Esophagus muscularis mucosa (tissue), 4 donors: ENCODE measurements around the gene FBXL5. TPM values are rescaled to one million over a fixed set of nuclear protein-coding genes. Genes with fewer than 3 reads are reported as not detected.

Experiments
- DNase-seq: peaks from one replicate; pipeline ENCODE4 v3.0.0-alpha.2; 2017; ENCODE audit errors: extremely low spot score
- H3K27ac ChIP-seq, 4 donors: fragments of 200-600 bp; sonication (generic); replicated peaks in 1 of 4; 1 replicate in 3 of 4; 2 replicates in 1 of 4; pipeline ENCODE4 v1.5.1; 2016 to 2019; ENCODE audit warnings: mild to moderate bottlenecking in 1 of 4
- H3K27me3 ChIP-seq, 4 donors: fragments of 200-600 bp; sonication (generic); one replicate each; pipeline versions ENCODE4 v1.5.1 to v1.6.0; 2016 to 2019
- H3K36me3 ChIP-seq, 4 donors: fragments of 200-600 bp; sonication (generic); one replicate each; pipeline ENCODE4 v1.5.1; 2016 to 2019
- H3K4me1 ChIP-seq, 4 donors: fragments of 200-600 bp; sonication (generic); one replicate each; pipeline ENCODE4 v1.5.1; 2016 to 2019
- H3K4me3 ChIP-seq, 4 donors: fragments of 200-600 bp; sonication (generic); 1 replicate in 2 of 4; 2 replicates in 2 of 4; pipeline ENCODE4 v1.5.1; 2016 to 2019; ENCODE audit warnings: mild to moderate bottlenecking in 4 of 4, moderate library complexity in 1 of 4
- H3K9me3 ChIP-seq, 4 donors: fragments of 200-600 bp; sonication (generic); 1 replicate in 3 of 4; 2 replicates in 1 of 4; pipeline ENCODE4 v1.5.1; 2016 to 2019
- EP300 ChIP-seq: sonication (generic); formaldehyde crosslinking; IDR thresholded peaks from one replicate; pipeline ENCODE4 v1.6.1; 2017; ENCODE audit warnings: antibody characterized with exemption
- POLR2A ChIP-seq: fragments of 450-650 bp; IDR thresholded peaks from one replicate; pipeline ENCODE4 v1.6.1; 2017; ENCODE audit warnings: antibody characterized with exemption, moderate library complexity, mild to moderate bottlenecking, low read depth
- POLR2AphosphoS5 ChIP-seq, 2 donors: sonication (generic); formaldehyde crosslinking; IDR thresholded peaks; one replicate each; pipeline ENCODE4 v1.6.1; 2017; ENCODE audit warnings: antibody characterized with exemption in 2 of 2
- WGBS: methylation state at CpG from one replicate; pipeline ENCODE4 v1.1.5; 2018; 5-methylcytosine and 5-hydroxymethylcytosine counted together
- intact Hi-C: fragments of 100-400 bp; cut with DNase I; formaldehyde crosslinking; loops from one replicate; pipeline ENCODE4 v1.15.1; 2023
- total RNA-seq, 4 donors: library from RNA; depleted of rRNA; stranded (reverse); fragments of >200 nt; gene quantifications; one replicate each; pipeline versions ENCODE4 v1.1.0 to v1.2.1, GENCODE V29; 2016
- TF ChIP-seq, protein P1 (sequence below), 3 experiments: fragments of 200-600 bp in 2 of 3; fragments of 450-650 bp in 1 of 3; sonication (generic) in 2 of 3; IDR thresholded peaks; one replicate each; pipeline ENCODE4 v1.5.1; 2017 to 2019; ENCODE audit warnings: antibody characterized with exemption in 3 of 3, mild to moderate bottlenecking in 2 of 3, moderate library complexity in 1 of 3

FBXL5 gene, protein sequence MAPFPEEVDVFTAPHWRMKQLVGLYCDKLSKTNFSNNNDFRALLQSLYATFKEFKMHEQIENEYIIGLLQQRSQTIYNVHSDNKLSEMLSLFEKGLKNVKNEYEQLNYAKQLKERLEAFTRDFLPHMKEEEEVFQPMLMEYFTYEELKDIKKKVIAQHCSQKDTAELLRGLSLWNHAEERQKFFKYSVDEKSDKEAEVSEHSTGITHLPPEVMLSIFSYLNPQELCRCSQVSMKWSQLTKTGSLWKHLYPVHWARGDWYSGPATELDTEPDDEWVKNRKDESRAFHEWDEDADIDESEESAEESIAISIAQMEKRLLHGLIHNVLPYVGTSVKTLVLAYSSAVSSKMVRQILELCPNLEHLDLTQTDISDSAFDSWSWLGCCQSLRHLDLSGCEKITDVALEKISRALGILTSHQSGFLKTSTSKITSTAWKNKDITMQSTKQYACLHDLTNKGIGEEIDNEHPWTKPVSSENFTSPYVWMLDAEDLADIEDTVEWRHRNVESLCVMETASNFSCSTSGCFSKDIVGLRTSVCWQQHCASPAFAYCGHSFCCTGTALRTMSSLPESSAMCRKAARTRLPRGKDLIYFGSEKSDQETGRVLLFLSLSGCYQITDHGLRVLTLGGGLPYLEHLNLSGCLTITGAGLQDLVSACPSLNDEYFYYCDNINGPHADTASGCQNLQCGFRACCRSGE
- total RNA-seq, result 100 to 1,000 TPM in 3 of 4 donors, 10 to 100 TPM in 1; 67.8 to 141 (median 140) TPM

DNA sequence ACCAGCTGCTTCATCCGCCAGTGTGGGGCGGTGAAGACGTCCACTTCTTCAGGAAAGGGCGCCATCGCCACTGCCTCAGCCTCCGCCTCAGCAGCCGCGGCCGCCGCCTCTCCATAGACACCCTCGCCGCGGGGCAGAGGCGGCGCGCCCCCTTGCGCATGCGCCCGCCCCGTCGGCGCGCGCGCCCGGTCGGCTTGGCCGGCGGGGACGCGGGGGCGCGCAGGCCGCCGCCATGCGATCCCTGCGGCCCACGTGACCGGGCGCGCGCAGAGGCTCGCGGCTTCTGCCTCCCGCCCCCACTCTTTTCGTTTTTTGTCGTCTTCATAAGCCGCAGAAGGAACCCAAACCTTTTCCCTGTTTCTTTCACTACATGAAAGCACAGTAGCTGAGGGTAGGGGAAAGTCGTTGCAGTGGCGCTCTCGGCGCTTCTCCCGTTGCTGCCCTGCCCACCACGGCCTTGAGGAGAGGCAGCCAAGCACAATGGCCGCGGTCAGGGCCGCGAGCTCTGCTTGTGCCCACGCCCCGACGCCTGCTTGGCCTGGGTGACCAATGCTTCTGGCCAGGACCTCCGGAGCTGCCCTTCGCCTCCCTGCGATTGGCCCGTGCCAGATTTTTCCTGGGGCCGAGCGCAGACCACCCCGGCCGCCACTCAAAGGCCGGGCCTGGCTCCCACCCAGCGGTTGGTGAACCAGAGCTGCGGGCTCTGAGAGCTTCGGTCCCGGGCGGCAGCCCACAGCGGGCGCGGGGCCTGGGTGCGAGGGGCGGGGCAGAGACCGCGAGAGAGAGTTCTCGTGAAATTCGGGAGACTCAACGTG lies at the start of gene FBXL5:
Gene FBXL5 (minus strand): TSS at position 135 of the 815 bp plus-strand sequence. CDS start 70 bp downstream, at position 65.
- intact Hi-C loops, result loop anchor here (10.0 kb wide), 1 partner anchor 651 kb away; the partner anchor contains the start of gene CPEB2
- peak; percentile 93 for DNase-seq
- H3K9me3 ChIP-seq, result no peaks in the 10 kb centered on the region
- 5% methylated on average over 67 of the region's 85 CpGs for WGBS
- peak within 1 kb of the TSS; percentile 95 to 99 (median 98) for H3K27ac ChIP-seq
- no peaks in the 10 kb centered on the region for H3K27me3 ChIP-seq
- peaks cover 35 to 47% (median 46%) of the 10 kb centered on the region in 4 donors for H3K4me1 ChIP-seq
- H3K4me3 ChIP-seq, result peak within 1 kb of the TSS; percentile 77 to 89 (median 88)
- H3K36me3 ChIP-seq, result no peaks in the 10 kb centered on the region
- TF ChIP-seq, protein P1, sequence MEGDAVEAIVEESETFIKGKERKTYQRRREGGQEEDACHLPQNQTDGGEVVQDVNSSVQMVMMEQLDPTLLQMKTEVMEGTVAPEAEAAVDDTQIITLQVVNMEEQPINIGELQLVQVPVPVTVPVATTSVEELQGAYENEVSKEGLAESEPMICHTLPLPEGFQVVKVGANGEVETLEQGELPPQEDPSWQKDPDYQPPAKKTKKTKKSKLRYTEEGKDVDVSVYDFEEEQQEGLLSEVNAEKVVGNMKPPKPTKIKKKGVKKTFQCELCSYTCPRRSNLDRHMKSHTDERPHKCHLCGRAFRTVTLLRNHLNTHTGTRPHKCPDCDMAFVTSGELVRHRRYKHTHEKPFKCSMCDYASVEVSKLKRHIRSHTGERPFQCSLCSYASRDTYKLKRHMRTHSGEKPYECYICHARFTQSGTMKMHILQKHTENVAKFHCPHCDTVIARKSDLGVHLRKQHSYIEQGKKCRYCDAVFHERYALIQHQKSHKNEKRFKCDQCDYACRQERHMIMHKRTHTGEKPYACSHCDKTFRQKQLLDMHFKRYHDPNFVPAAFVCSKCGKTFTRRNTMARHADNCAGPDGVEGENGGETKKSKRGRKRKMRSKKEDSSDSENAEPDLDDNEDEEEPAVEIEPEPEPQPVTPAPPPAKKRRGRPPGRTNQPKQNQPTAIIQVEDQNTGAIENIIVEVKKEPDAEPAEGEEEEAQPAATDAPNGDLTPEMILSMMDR (IDR thresholded peaks at IDR 0.05), result no peak
- peak; percentile 74 to 95 for TF ChIP-seq POLR2AphosphoS5 (IDR thresholded peaks at IDR 0.05)
- no peak for TF ChIP-seq EP300
- TF ChIP-seq POLR2A, result no peak

DNA sequence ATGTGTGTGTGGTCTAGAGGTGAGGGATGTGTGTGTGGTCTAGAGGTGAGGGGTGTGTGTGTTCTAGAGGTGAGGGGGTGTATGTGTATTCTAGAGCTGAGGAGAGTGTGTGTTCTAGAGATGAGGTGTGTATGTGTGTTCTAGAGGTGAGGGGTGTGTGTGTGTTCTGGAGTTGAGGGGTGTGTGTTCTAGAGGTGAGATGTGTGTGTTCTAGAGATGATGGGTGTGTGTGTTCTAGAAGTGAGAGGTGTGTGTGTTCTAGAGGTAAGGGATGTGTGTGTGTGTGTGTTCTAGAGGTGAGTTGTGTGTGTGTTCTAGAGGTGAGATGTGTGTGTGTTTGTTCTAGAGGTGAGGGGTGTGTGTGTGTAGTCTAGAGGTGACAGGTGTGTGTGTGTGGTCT lies 49.0 kb upstream of the FBXL5 start:
- no peaks in the 10 kb centered on the region for H3K36me3 ChIP-seq
- intact Hi-C loops, result no loop called here
- no peak for TF ChIP-seq POLR2A
- no peak for TF ChIP-seq POLR2AphosphoS5 (IDR thresholded peaks at IDR 0.05)
- TF ChIP-seq EP300, result no peak
- H3K27me3 ChIP-seq, result no peaks in the 10 kb centered on the region
- no peak overlapping the region for H3K27ac ChIP-seq
- H3K4me3 ChIP-seq, result no peak overlapping the region
- no peak for DNase-seq
- no peaks in the 10 kb centered on the region for H3K9me3 ChIP-seq
- H3K4me1 ChIP-seq, result peaks cover 9 to 14% (median 13%) of the 10 kb centered on the region in 4 donors

DNA sequence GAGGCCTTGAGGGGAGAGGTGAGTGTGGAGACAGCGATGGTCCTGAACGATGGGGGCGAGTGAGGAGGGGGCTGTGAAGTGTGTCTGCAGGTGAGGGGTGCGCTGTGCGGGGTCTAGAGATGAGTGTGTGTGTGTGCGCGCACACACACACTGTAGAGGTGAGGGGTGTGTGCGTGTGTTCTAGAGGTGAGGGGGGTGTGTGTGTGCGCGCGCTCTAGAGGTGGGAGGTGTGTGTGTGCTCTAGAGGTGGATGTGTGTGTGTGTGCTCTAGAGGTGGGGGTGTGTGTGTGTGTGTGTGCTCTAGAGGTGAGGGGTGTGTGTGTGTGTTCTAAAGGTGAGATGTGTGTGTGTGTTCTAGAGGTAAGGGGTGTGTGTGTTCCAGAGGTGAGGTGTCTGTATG lies 48.3 kb upstream of the FBXL5 start:
- intact Hi-C loops, result no loop called here
- peaks cover 9 to 14% (median 13%) of the 10 kb centered on the region in 4 donors for H3K4me1 ChIP-seq

DNA sequence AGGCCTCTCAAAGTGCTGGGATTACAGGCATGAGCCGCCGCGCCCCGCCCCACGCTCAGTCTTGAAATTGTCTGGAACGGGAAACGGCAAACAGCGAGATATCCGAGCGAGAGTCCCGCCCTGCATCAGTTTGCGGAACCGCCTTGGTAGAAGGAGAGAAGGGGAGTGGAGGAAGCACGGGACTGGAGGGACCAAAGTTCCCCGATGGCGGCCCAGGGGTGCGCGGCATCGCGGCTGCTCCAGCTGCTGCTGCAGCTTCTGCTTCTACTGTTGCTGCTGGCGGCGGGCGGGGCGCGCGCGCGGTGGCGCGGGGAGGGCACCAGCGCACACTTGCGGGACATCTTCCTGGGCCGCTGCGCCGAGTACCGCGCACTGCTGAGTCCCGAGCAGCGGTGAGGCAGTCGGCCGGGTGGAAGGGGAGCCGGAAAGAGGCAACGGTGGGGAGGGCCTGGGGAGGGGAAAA lies 47.8 kb upstream of the FBXL5 start, which contains the start of gene BST1:
Gene BST1 (plus strand): TSS at position 125 of the 463 bp plus-strand sequence. CDS start 80 bp downstream, at position 205.
- no peaks in the 10 kb centered on the region for H3K9me3 ChIP-seq
- H3K27me3 ChIP-seq, result no peaks in the 10 kb centered on the region
- H3K27ac ChIP-seq, result peak within 1 kb of the TSS; percentile 41 to 63 (median 47)
- TF ChIP-seq POLR2AphosphoS5 (IDR thresholded peaks at IDR 0.05), result peak; percentile 28 to 41
- TF ChIP-seq EP300, result no peak
- TF ChIP-seq, protein P1 (IDR thresholded peaks at IDR 0.05), result no peak
- no peaks in the 10 kb centered on the region for H3K36me3 ChIP-seq
- DNase-seq, result peak; percentile 95
- 4% methylated on average over 38 of the region's 43 CpGs for WGBS
- H3K4me3 ChIP-seq, result peak within 1 kb of the TSS; percentile 55 to 74 (median 60)
- H3K4me1 ChIP-seq, result peaks cover 9 to 14% (median 13%) of the 10 kb centered on the region in 4 donors
- intact Hi-C loops, result no loop called here

More for the DNA sequence above, 48.3 kb upstream of the FBXL5 start:
- no peak for DNase-seq
- Histone ChIP-seq H3K27me3 (no peaks in the 10 kb centered on the region), H3K27ac (peak overlapping the region; percentile 41 to 63 (median 47)), H3K36me3 (no peaks in the 10 kb centered on the region), H3K9me3 (no peaks in the 10 kb centered on the region), H3K4me3 (peak overlapping the region; percentile 55 to 74 (median 60))
- 87% methylated on average over 11 of the region's 11 CpGs for WGBS
- TF ChIP-seq, protein P1 (IDR thresholded peaks at IDR 0.05), result no peak
- TF ChIP-seq POLR2A, result no peak
- no peak for TF ChIP-seq EP300
- TF ChIP-seq POLR2AphosphoS5 (IDR thresholded peaks at IDR 0.05), result no peak
